DOHH2 (cell line): ENCODE results near the gene PSMG3.

Experiments used
- EZH2phosphoT487 ChIP-seq: fragments of 200-600 bp; sonication (generic); IDR thresholded peaks from 2 replicates; pipeline ENCODE4 v1.6.1; 2017; ENCODE audit warnings: borderline replicate concordance, mild to moderate bottlenecking, antibody characterized with exemption, low read length, moderate library complexity, mixed read lengths
- TF ChIP-seq, protein P1 (sequence below): fragments of 200-600 bp; sonication (generic); IDR thresholded peaks from one replicate; pipeline ENCODE4 v1.5.1; 2014; ENCODE audit warnings: antibody characterized with exemption, mild to moderate bottlenecking, low read depth, low read length; ENCODE audit not compliant: poor library complexity, severe bottlenecking

GRCh38 chr7:1548438-1548831 lies 21.4 kb downstream of the PSMG3 start:
- TF ChIP-seq, protein P1, sequence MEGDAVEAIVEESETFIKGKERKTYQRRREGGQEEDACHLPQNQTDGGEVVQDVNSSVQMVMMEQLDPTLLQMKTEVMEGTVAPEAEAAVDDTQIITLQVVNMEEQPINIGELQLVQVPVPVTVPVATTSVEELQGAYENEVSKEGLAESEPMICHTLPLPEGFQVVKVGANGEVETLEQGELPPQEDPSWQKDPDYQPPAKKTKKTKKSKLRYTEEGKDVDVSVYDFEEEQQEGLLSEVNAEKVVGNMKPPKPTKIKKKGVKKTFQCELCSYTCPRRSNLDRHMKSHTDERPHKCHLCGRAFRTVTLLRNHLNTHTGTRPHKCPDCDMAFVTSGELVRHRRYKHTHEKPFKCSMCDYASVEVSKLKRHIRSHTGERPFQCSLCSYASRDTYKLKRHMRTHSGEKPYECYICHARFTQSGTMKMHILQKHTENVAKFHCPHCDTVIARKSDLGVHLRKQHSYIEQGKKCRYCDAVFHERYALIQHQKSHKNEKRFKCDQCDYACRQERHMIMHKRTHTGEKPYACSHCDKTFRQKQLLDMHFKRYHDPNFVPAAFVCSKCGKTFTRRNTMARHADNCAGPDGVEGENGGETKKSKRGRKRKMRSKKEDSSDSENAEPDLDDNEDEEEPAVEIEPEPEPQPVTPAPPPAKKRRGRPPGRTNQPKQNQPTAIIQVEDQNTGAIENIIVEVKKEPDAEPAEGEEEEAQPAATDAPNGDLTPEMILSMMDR = peak; percentile 37
- no peak for TF ChIP-seq EZH2phosphoT487
